ENCODE results near the gene EFHD2. TPM values are rescaled to one million over a fixed set of nuclear protein-coding genes. Genes with fewer than 3 reads are reported as not detected.
A peak's percentile ranks its signal among the peaks of the same experiment; 100 is the strongest.
"Not testable (repeated sequence)": the region's sequence is repeated elsewhere in the genome, so short reads cannot be mapped to it uniquely, and the experiment has no call there.

EFHD2 gene
- polyA plus RNA-seq, 1 donor from 2014 or later = 81.8 TPM

GRCh38 chr1:15427280-15427666 lies 17.6 kb downstream of the EFHD2 start:
- no peak overlapping the region for H3K27ac Mint-ChIP-seq
- no peaks in the 10 kb centered on the region for H3K9me3 Mint-ChIP-seq
- no peak overlapping the region for H3K4me3 Mint-ChIP-seq
- H3K36me3 Mint-ChIP-seq = peaks cover 2% of the 10 kb centered on the region
- H3K27me3 Mint-ChIP-seq = no peaks in the 10 kb centered on the region
- H3K4me1 Mint-ChIP-seq = peaks cover 0 to 1% (median 0%) of the 10 kb centered on the region in 3 donors

GRCh38 chr1:15428252-15428651 lies 18.6 kb downstream of the EFHD2 start:
- not testable (repeated sequence) for H3K4me3 Mint-ChIP-seq, H3K27me3 Mint-ChIP-seq, H3K36me3 Mint-ChIP-seq, H3K9me3 Mint-ChIP-seq, H3K4me1 Mint-ChIP-seq
- H3K27ac Mint-ChIP-seq = peak overlapping the region in 2 of 3 donors; percentile 70 to 77

DNA sequence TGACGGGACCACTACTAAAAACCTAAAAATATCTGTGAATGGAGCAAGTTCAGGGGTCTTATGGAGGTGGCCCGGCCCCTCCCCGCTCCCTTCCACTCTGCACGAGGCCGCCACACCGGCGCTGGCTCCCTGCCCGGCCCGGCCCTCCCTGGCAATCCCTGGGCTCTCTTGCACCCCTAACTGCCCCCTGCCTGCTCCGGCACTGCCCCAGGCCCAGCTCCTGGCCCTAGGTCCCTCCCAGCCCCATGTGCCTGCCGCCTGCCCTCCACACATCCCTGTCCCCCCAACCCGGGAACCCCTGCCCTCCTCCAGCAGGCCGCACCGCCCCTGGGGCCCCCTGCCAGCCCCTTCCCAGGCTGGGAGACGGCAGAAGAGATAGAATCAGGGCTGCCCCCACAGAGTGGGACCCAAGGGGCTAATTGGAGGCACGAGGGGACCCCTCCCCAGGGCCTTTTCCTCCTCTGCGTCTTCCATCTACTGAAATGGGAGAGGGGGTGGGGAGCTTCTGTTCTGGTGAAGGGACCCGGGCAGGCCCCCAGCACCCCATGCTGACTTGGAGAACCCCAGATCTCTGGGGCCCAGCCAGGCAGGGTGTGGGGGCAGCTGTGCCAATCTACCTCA lies 19.2 kb downstream of the EFHD2 start:
- Mint-ChIP-seq H3K4me3 (no peak overlapping the region), H3K4me1 (peaks cover 0 to 1% (median 0%) of the 10 kb centered on the region in 3 donors), H3K27me3 (no peaks in the 10 kb centered on the region), H3K36me3 (peaks cover 2% of the 10 kb centered on the region), H3K27ac (peak overlapping the region in 2 of 3 donors; percentile 70 to 82), H3K9me3 (no peaks in the 10 kb centered on the region)

GRCh38 chr1:15429701-15430149 lies 20.0 kb downstream of the EFHD2 start:
- peaks cover 0 to 1% (median 0%) of the 10 kb centered on the region in 3 donors for H3K4me1 Mint-ChIP-seq
- H3K9me3 Mint-ChIP-seq = no peaks in the 10 kb centered on the region
- no peak overlapping the region for H3K4me3 Mint-ChIP-seq

DNA sequence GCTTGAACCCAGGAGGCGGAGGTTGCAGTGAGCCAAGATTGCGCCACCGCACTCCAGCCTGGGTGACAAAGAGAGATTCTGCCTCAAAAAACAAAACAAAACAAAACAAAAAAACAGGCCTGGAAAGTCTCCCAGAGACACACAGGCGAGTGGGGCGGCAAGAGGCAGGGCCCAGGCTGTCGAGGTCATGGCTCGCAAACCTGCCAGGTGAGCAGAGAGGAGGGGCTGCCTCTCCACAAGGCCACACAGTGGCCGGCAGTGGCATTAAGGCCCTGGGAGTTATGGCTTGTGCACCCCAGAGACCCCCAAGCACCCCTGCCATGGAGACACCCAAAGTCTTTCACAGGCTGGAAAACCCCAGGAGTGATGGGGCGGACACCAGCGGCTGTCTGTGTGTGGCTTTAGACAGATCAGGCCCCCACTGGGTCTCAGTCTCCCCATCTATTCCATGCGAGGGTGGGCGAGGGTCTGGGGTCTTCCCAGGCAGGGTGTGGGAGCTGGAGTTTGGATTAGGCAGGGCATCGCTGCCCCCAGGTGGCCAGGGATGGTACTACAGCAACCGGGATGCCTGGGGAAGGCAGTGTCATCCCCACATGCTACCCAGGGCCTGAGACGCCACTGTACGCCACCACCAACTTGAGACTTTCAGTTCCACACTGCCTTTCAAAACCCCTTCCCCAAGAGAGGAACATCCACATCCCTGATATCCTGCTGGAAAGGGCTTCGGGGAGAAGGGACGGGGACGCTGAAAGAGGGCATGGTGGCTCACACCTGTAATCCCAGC lies 21.3 kb downstream of the EFHD2 start:
- Mint-ChIP-seq H3K36me3 (peaks cover 2% of the 10 kb centered on the region), H3K27ac (peak overlapping the region in 1 of 3 donors; percentile 83), H3K9me3 (no peaks in the 10 kb centered on the region), H3K4me1 (peaks cover 0 to 1% (median 0%) of the 10 kb centered on the region in 3 donors), H3K4me3 (no peak overlapping the region), H3K27me3 (no peaks in the 10 kb centered on the region)

More at GRCh38 chr1:15429701-15430149, 20.0 kb downstream of the EFHD2 start:
- no peaks in the 10 kb centered on the region for H3K27me3 Mint-ChIP-seq
- peak overlapping the region in 1 of 3 donors; percentile 82 for H3K27ac Mint-ChIP-seq
- peaks cover 2% of the 10 kb centered on the region for H3K36me3 Mint-ChIP-seq

- no peaks in the 10 kb centered on the region for H3K9me3 Mint-ChIP-seq
These were observed 21.9 kb downstream of the EFHD2 start for GRCh38 chr1:15431571-15431948.

DNA sequence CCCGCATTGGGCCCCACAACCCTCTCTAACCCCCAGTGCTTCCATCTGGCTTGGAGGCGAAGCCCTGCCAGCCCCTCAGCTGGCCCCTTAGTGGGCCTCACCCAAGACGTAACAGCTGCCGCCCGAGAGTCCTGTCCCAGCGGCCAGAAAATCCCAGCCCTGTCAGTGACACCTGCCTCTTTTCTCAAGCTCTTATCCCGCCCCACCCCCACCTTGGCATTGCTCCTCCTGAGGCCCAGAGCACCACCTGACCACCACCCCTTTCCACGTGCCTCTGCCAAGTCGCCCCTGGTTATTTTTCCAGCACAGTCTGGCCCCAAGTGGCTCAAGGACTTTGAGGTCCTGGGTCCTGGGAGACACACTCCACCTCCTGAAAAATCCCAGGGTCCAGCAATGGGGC lies 22.6 kb downstream of the EFHD2 start:
- Mint-ChIP-seq H3K27me3 (no peaks in the 10 kb centered on the region), H3K36me3 (no peaks in the 10 kb centered on the region), H3K9me3 (no peaks in the 10 kb centered on the region), H3K4me1 (peaks cover 0 to 1% (median 0%) of the 10 kb centered on the region in 3 donors), H3K27ac (peak overlapping the region in 1 of 3 donors; percentile 78), H3K4me3 (no peak overlapping the region)

More at GRCh38 chr1:15431571-15431948, 21.9 kb downstream of the EFHD2 start:
- H3K27ac Mint-ChIP-seq = peak overlapping the region in 1 of 3 donors; percentile 83
- peaks cover 1% of the 10 kb centered on the region for H3K36me3 Mint-ChIP-seq
- peaks cover 0 to 1% (median 0%) of the 10 kb centered on the region in 3 donors for H3K4me1 Mint-ChIP-seq
- H3K27me3 Mint-ChIP-seq = no peaks in the 10 kb centered on the region
- H3K4me3 Mint-ChIP-seq = no peak overlapping the region

DNA sequence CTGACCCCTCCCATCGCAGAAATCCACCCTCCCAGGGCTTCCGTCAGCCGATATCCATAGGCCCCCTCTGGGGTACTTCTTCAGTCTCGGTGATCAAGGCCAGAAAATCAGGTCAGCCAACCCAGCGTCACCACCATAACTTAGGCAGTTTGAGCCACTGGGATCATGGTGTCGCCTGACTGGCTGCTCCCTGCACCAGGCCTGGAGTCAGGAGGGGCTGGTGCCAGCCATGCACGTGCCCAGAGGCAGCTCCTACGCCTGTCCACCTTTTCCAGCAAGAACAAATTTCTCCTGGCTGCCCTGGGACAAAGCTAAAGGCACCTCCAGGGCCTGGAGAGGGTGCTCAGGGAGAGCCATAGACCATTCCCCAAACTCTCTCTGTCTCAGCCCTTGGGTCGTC lies 23.8 kb downstream of the EFHD2 start:
- Mint-ChIP-seq H3K9me3 (no peaks in the 10 kb centered on the region), H3K27me3 (no peaks in the 10 kb centered on the region), H3K36me3 (no peaks in the 10 kb centered on the region), H3K4me1 (no peaks in the 10 kb centered on the region), H3K4me3 (peak overlapping the region in 1 of 4 donors; percentile 75), H3K27ac (no peak overlapping the region)

GRCh38 chr1:15434739-15435138 lies 25.1 kb downstream of the EFHD2 start:
- not testable (repeated sequence) for H3K9me3 Mint-ChIP-seq, H3K36me3 Mint-ChIP-seq, H3K27me3 Mint-ChIP-seq, H3K4me1 Mint-ChIP-seq, H3K4me3 Mint-ChIP-seq
- peak overlapping the region in 1 of 3 donors; percentile 35 for H3K27ac Mint-ChIP-seq

GRCh38 chr1:15435239-15436077 lies 25.8 kb downstream of the EFHD2 start:
- Mint-ChIP-seq H3K27me3 (no peaks in the 10 kb centered on the region), H3K4me3 (no peak overlapping the region), H3K9me3 (no peaks in the 10 kb centered on the region), H3K27ac (no peak overlapping the region), H3K36me3 (no peaks in the 10 kb centered on the region), H3K4me1 (no peaks in the 10 kb centered on the region)

GRCh38 chr1:15436881-15437442 lies 27.3 kb downstream of the EFHD2 start:
- H3K27me3 Mint-ChIP-seq = peaks cover 2% of the 10 kb centered on the region
- H3K4me3 Mint-ChIP-seq = no peak overlapping the region
- no peaks in the 10 kb centered on the region for H3K36me3 Mint-ChIP-seq
- H3K27ac Mint-ChIP-seq = no peak overlapping the region
- H3K9me3 Mint-ChIP-seq = no peaks in the 10 kb centered on the region
- no peaks in the 10 kb centered on the region for H3K4me1 Mint-ChIP-seq

GRCh38 chr1:15439325-15439724 lies 29.6 kb downstream of the EFHD2 start:
- no peaks in the 10 kb centered on the region for H3K9me3 Mint-ChIP-seq
- no peaks in the 10 kb centered on the region for H3K36me3 Mint-ChIP-seq
- H3K4me3 Mint-ChIP-seq = no peak overlapping the region
- H3K27ac Mint-ChIP-seq = no peak overlapping the region
- H3K27me3 Mint-ChIP-seq = peaks cover 4% of the 10 kb centered on the region
- H3K4me1 Mint-ChIP-seq = no peaks in the 10 kb centered on the region

DNA sequence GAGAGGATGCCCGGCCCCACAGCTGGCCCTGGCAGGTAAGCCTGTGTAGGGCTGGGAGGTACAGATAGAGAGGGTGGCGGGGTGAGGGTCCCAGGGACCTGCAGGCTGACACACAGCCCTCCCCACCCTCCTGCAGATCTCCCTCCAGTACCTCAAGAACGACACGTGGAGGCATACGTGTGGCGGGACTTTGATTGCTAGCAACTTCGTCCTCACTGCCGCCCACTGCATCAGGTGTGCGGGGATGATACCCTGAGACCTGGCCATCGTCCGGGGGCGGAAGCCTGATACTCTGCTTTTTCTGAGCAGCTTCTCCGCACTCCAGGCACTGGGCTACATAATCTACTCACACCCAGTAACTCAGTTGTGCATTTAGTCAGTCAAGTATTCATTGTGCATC lies 30.7 kb downstream of the EFHD2 start:
- H3K27ac Mint-ChIP-seq = no peak overlapping the region
- H3K36me3 Mint-ChIP-seq = no peaks in the 10 kb centered on the region
- H3K4me1 Mint-ChIP-seq = no peaks in the 10 kb centered on the region
- no peak overlapping the region for H3K4me3 Mint-ChIP-seq
- H3K9me3 Mint-ChIP-seq = no peaks in the 10 kb centered on the region
- peaks cover 4% of the 10 kb centered on the region for H3K27me3 Mint-ChIP-seq

GRCh38 chr1:15441247-15441646 lies 31.6 kb downstream of the EFHD2 start:
- Mint-ChIP-seq H3K4me1 (peaks cover 0 to 1% (median 0%) of the 10 kb centered on the region in 3 donors), H3K27me3 (peaks cover 7% of the 10 kb centered on the region), H3K9me3 (no peaks in the 10 kb centered on the region), H3K4me3 (no peak overlapping the region), H3K36me3 (no peaks in the 10 kb centered on the region), H3K27ac (no peak overlapping the region)

DNA sequence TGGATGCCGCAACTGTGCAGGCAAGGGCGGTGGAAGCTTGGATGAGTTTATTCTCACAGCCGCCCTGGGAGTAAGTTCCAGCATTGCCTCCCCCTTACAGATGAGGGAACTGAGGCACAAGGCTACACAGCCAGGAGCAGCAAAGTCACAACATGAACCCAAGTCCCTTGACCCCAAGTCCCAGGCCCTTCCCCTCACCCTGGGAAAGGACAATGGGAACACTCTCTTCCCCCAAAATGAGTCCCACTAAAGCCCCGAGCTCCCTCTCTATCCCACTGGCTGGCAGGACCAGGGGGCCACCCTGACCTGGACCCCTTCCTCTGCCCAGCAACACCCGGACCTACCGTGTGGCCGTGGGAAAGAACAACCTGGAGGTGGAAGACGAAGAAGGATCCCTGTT lies 32.4 kb downstream of the EFHD2 start:
- peaks cover 7% of the 10 kb centered on the region for H3K27me3 Mint-ChIP-seq
- H3K9me3 Mint-ChIP-seq = no peaks in the 10 kb centered on the region
- no peaks in the 10 kb centered on the region for H3K36me3 Mint-ChIP-seq
- peaks cover 0 to 1% (median 0%) of the 10 kb centered on the region in 3 donors for H3K4me1 Mint-ChIP-seq
- no peak overlapping the region for H3K4me3 Mint-ChIP-seq
- no peak overlapping the region for H3K27ac Mint-ChIP-seq

Measured in IgD-negative memory B cell (primary cell).